Activated CD4-positive, alpha-beta T cell treated with anti-CD3 and anti-CD28 coated beads for 1 hour (primary cell): Measurements from ENCODE around the gene BCL2L12.

Experiments used
- DNase-seq: peaks from one replicate; pipeline ENCODE4 v3.0.0-alpha.2; 2020

Gene BCL2L12

GRCh38 chr19:49687150-49687549 lies 21.4 kb downstream of the BCL2L12 start:
- DNase-seq, result no peak

GRCh38 chr19:49687566-49688316 lies 22.0 kb downstream of the BCL2L12 start:
- no peak for DNase-seq

GRCh38 chr19:49688531-49689132 lies 22.9 kb downstream of the BCL2L12 start:
- DNase-seq, result no peak

GRCh38 chr19:49689133-49690078 lies 23.7 kb downstream of the BCL2L12 start, which contains the start of gene ADM5:
Gene ADM5, plus strand, starts transcription at chr19:49689594. Its CDS starts 244 bp downstream, at chr19:49689838.
- no peak for DNase-seq

GRCh38 chr19:49690079-49690655 lies 24.4 kb downstream of the BCL2L12 start:
- no peak for DNase-seq

- DNase-seq, result no peak
Measured at GRCh38 chr19:49690656-49691242, 25.0 kb downstream of the BCL2L12 start, which contains the start of gene CPT1C. Gene CPT1C, plus strand, starts transcription at chr19:49691116. Its CDS starts 1,137 bp downstream, at chr19:49692253.

GRCh38 chr19:49691243-49692146 lies 25.8 kb downstream of the BCL2L12 start:
- no peak for DNase-seq

- DNase-seq, result no peak
Measured at GRCh38 chr19:49692147-49692506, 26.4 kb downstream of the BCL2L12 start.

GRCh38 chr19:49696115-49696514 lies 30.4 kb downstream of the BCL2L12 start:
- no peak for DNase-seq

- no peak for DNase-seq
Measured at GRCh38 chr19:49696865-49697264, 31.1 kb downstream of the BCL2L12 start.

GRCh38 chr19:49699364-49699763 lies 33.6 kb downstream of the BCL2L12 start:
- no peak for DNase-seq

GRCh38 chr19:49700563-49700962 lies 34.8 kb downstream of the BCL2L12 start:
- no peak for DNase-seq

GRCh38 chr19:49701271-49701786 lies 35.6 kb downstream of the BCL2L12 start:
- DNase-seq, result no peak

- DNase-seq, result no peak
Measured at GRCh38 chr19:49704888-49705642, 39.3 kb downstream of the BCL2L12 start.

- no peak for DNase-seq
Measured at GRCh38 chr19:49705919-49706318, 40.2 kb downstream of the BCL2L12 start.

- DNase-seq, result no peak
Measured at GRCh38 chr19:49710372-49710951, 44.7 kb downstream of the BCL2L12 start.

GRCh38 chr19:49712397-49712859 lies 46.7 kb downstream of the BCL2L12 start:
- DNase-seq, result no peak

- DNase-seq, result no peak
Measured at GRCh38 chr19:49713236-49713845, 47.6 kb downstream of the BCL2L12 start.

- DNase-seq, result no peak
Measured at GRCh38 chr19:49716154-49716553, 50.4 kb downstream of the BCL2L12 start.
